Trophoblast cell (in vitro differentiated cells and primary cell): ENCODE data around the gene SLC43A3.

Experiments
- DNase-seq, 2 donors: peaks; one replicate each; pipeline ENCODE4 v3.0.0-alpha.2; 2016
- H2AFZ ChIP-seq: 2 replicates; pipeline ENCODE4 v1.6.1; 2013; ENCODE audit warnings: low read length, moderate library complexity, mild to moderate bottlenecking; ENCODE audit not compliant: insufficient read depth, poor library complexity
- H2AK5ac ChIP-seq: 2 replicates; pipeline ENCODE4 v1.6.1; 2013; ENCODE audit warnings: mild to moderate bottlenecking, low read length
- H2BK120ac ChIP-seq: 2 replicates; pipeline ENCODE4 v1.6.1; 2013; ENCODE audit warnings: low read length, mild to moderate bottlenecking, moderate library complexity; ENCODE audit not compliant: insufficient read depth, poor library complexity
- H2BK12ac ChIP-seq: 2 replicates; pipeline ENCODE4 v1.6.1; 2013; ENCODE audit warnings: mild to moderate bottlenecking, low read length, moderate library complexity
- H2BK5ac ChIP-seq: 2 replicates; pipeline ENCODE4 v1.6.1; 2013; ENCODE audit warnings: low read length, low read depth, moderate library complexity, mild to moderate bottlenecking; ENCODE audit not compliant: poor library complexity
- H3K14ac ChIP-seq: 2 replicates; pipeline ENCODE4 v1.6.1; 2013; ENCODE audit warnings: mild to moderate bottlenecking, low read length
- H3K18ac ChIP-seq: 2 replicates; pipeline ENCODE4 v1.6.1; 2013; ENCODE audit warnings: mild to moderate bottlenecking, low read length
- H3K23ac ChIP-seq: 2 replicates; pipeline ENCODE4 v1.6.1; 2013; ENCODE audit warnings: low read length
- H3K27ac ChIP-seq: 2 replicates; pipeline ENCODE4 v1.5.1; 2013; ENCODE audit warnings: low read depth, mild to moderate bottlenecking, inconsistent platforms, low read length, moderate library complexity
- H3K27me3 ChIP-seq: 2 replicates; pipeline ENCODE4 v1.6.1; 2013; ENCODE audit warnings: inconsistent platforms, mild to moderate bottlenecking, low read length, moderate library complexity; ENCODE audit not compliant: insufficient read depth
- H3K36me3 ChIP-seq, 2 experiments: 1 replicate in 1 of 2; 2 replicates in 1 of 2; pipeline ENCODE4 v1.6.1; 2013; ENCODE audit warnings: low read length in 2 of 2, mild to moderate bottlenecking in 2 of 2, moderate library complexity in 1 of 2; ENCODE audit not compliant: insufficient read depth in 2 of 2, control insufficient read depth in 1 of 2
- H3K4ac ChIP-seq: 2 replicates; pipeline ENCODE4 v1.6.1; 2013; ENCODE audit warnings: low read depth, mild to moderate bottlenecking, low read length, moderate library complexity
- H3K4me1 ChIP-seq, 2 experiments: 1 replicate in 1 of 2; 2 replicates in 1 of 2; pipeline ENCODE4 v1.6.1; 2013; ENCODE audit warnings: low read length in 2 of 2, mild to moderate bottlenecking in 2 of 2, moderate library complexity in 1 of 2; ENCODE audit not compliant: insufficient read depth in 2 of 2, control insufficient read depth in 1 of 2
- H3K4me2 ChIP-seq: 2 replicates; pipeline ENCODE4 v1.6.1; 2013; ENCODE audit warnings: inconsistent platforms, mild to moderate bottlenecking, low read length, moderate library complexity
- H3K4me3 ChIP-seq: 2 replicates; pipeline ENCODE4 v1.5.1; 2013; ENCODE audit warnings: mild to moderate bottlenecking, low read depth, low read length, inconsistent platforms
- H3K79me1 ChIP-seq: one replicate; pipeline ENCODE4 v1.6.1; 2013; ENCODE audit warnings: low read length
- H3K79me2 ChIP-seq: 2 replicates; pipeline ENCODE4 v1.6.1; 2013; ENCODE audit warnings: low read length, mild to moderate bottlenecking; ENCODE audit not compliant: control insufficient read depth, insufficient read depth, poor library complexity
- H3K9ac ChIP-seq: 2 replicates; pipeline ENCODE4 v1.6.1; 2013; ENCODE audit warnings: mild to moderate bottlenecking, low read length
- H3K9me3 ChIP-seq: 2 replicates; pipeline ENCODE4 v1.6.1; 2013; ENCODE audit warnings: low read depth, mild to moderate bottlenecking, control low read depth, inconsistent platforms, low read length; ENCODE audit not compliant: insufficient read depth
- H4K12ac ChIP-seq: 2 replicates; pipeline ENCODE4 v1.6.1; 2013; ENCODE audit warnings: low read depth, mild to moderate bottlenecking, low read length, moderate library complexity
- H4K8ac ChIP-seq: 2 replicates; pipeline ENCODE4 v1.6.1; 2013; ENCODE audit warnings: low read depth, mild to moderate bottlenecking, low read length, moderate library complexity
- H4K91ac ChIP-seq: one replicate; pipeline ENCODE4 v1.6.1; 2013; ENCODE audit warnings: low read depth, mild to moderate bottlenecking, low read length, moderate library complexity
- WGBS: extraction: QIAGEN DNeasy Blood & Tissue Kit; methylation state at CpG from one replicate; pipeline ENCODE4 v1.1.7; 2013; ENCODE audit warnings: missing lambda C conversion rate; ENCODE audit not compliant: insufficient read length, insufficient coverage; ENCODE audit errors: extremely low coverage; 5-methylcytosine and 5-hydroxymethylcytosine counted together

SLC43A3 gene

GRCh38 chr11:57417056-57417455, 9.9 kb downstream of the SLC43A3 start:
- Histone ChIP-seq H3K9ac (no peak overlapping the region), H2AK5ac (no peak overlapping the region), H3K4me3 (no peak overlapping the region), H3K18ac (no peak overlapping the region), H3K9me3 (no peaks in the 10 kb centered on the region), H4K91ac (no peak overlapping the region), H2AFZ (no peak overlapping the region), H3K4ac (no peak overlapping the region), H3K27me3 (no peaks in the 10 kb centered on the region), H4K8ac (no peak overlapping the region), H3K27ac (no peak overlapping the region), H4K12ac (no peak overlapping the region), H3K23ac (no peak overlapping the region), H3K4me2 (no peak overlapping the region), H3K4me1 (no peaks in the 10 kb centered on the region), H2BK120ac (no peak overlapping the region), H2BK5ac (no peak overlapping the region), H3K14ac (no peak overlapping the region), H3K79me1 (no peaks in the 10 kb centered on the region), H3K36me3 (peaks cover 0 to 3% of the 10 kb centered on the region in 2 experiments), H3K79me2 (no peaks in the 10 kb centered on the region), H2BK12ac (no peak overlapping the region)
- peak in 1 of 2 donors; percentile 53 for DNase-seq
- no CpG with 5 or more reads among the region's 4 CpGs for WGBS

GRCh38 chr11:57416436-57416835, 10.5 kb downstream of the SLC43A3 start:
- no peak for DNase-seq
- no peak overlapping the region for H3K9ac ChIP-seq
- H3K79me1 ChIP-seq: no peaks in the 10 kb centered on the region
- no peaks in the 10 kb centered on the region for H3K27me3 ChIP-seq
- no peak overlapping the region for H3K4me2 ChIP-seq
- H4K8ac ChIP-seq: no peak overlapping the region
- H3K79me2 ChIP-seq: no peaks in the 10 kb centered on the region
- H3K9me3 ChIP-seq: no peaks in the 10 kb centered on the region
- H2AK5ac ChIP-seq: no peak overlapping the region
- H3K4ac ChIP-seq: no peak overlapping the region
- H3K4me1 ChIP-seq: no peaks in the 10 kb centered on the region
- H3K36me3 ChIP-seq: peaks cover 0 to 3% of the 10 kb centered on the region in 2 experiments
- no peak overlapping the region for H4K91ac ChIP-seq
- no peak overlapping the region for H3K4me3 ChIP-seq
- no peak overlapping the region for H2BK12ac ChIP-seq
- no peak overlapping the region for H3K18ac ChIP-seq
- no peak overlapping the region for H3K23ac ChIP-seq
- H2AFZ ChIP-seq: no peak overlapping the region
- no peak overlapping the region for H4K12ac ChIP-seq
- WGBS: no CpG with 5 or more reads among the region's 3 CpGs
- no peak overlapping the region for H2BK5ac ChIP-seq
- H3K27ac ChIP-seq: no peak overlapping the region
- H2BK120ac ChIP-seq: no peak overlapping the region
- no peak overlapping the region for H3K14ac ChIP-seq

DNA sequence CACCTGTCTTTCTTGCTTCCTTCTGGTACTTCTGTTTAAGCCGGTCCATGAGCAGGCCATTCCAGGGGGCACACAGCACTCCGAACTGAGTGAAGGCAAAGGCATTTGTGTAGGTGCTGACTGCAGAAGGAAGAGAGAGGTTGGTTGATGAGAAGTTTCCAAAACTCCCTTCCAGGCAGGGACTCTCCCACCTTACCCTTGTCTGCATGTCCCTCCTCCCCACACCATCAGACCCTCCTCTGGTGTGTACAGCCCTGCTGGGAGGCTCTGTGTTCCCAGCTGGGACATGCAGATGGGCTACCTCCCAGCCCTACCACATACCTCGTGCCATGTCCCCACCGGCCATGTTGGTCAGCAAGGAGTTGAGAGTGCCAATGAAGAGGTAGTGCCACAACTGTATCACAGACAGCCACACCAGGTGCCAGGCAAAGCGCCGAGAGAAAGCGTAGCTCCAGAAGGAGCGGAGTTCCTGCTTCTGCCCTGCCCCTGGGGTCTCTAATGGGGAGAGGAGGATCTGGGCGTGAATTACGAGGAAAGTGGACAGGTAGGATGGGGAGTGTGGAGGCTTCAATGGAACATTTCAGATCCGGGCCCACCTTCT, 12.2 kb downstream of the SLC43A3 start:
- Histone ChIP-seq H3K23ac (no peak overlapping the region), H3K4me1 (no peaks in the 10 kb centered on the region), H3K9me3 (no peaks in the 10 kb centered on the region), H3K14ac (no peak overlapping the region), H2BK120ac (no peak overlapping the region), H3K79me2 (no peaks in the 10 kb centered on the region), H2BK12ac (no peak overlapping the region), H4K91ac (no peak overlapping the region), H3K4me2 (no peak overlapping the region), H3K4me3 (no peak overlapping the region), H3K36me3 (peaks cover 0 to 3% of the 10 kb centered on the region in 2 experiments), H3K9ac (no peak overlapping the region), H2BK5ac (no peak overlapping the region), H3K27ac (no peak overlapping the region), H2AFZ (no peak overlapping the region), H3K27me3 (no peaks in the 10 kb centered on the region), H2AK5ac (no peak overlapping the region), H3K79me1 (no peaks in the 10 kb centered on the region), H4K12ac (no peak overlapping the region), H4K8ac (no peak overlapping the region), H3K18ac (no peak overlapping the region), H3K4ac (no peak overlapping the region)
- WGBS: no CpG with 5 or more reads among the region's 11 CpGs
- no peak for DNase-seq

- Histone ChIP-seq H4K91ac (no peak overlapping the region), H3K23ac (no peak overlapping the region), H2AFZ (no peak overlapping the region), H3K9me3 (no peaks in the 10 kb centered on the region), H3K36me3 (peaks cover 2 to 3% of the 10 kb centered on the region in 2 experiments), H3K27me3 (no peaks in the 10 kb centered on the region), H3K79me1 (no peaks in the 10 kb centered on the region), H3K9ac (no peak overlapping the region), H3K4me2 (no peak overlapping the region), H4K8ac (no peak overlapping the region), H3K14ac (no peak overlapping the region), H4K12ac (no peak overlapping the region), H3K4me1 (no peaks in the 10 kb centered on the region), H2BK5ac (no peak overlapping the region), H3K4ac (no peak overlapping the region), H3K79me2 (no peaks in the 10 kb centered on the region), H2BK12ac (no peak overlapping the region), H2AK5ac (no peak overlapping the region), H3K27ac (no peak overlapping the region), H2BK120ac (no peak overlapping the region), H3K4me3 (no peak overlapping the region), H3K18ac (no peak overlapping the region)
- DNase-seq: no peak
- no CpG with 5 or more reads among the region's 4 CpGs for WGBS
Measured at GRCh38 chr11:57413681-57414080, 13.2 kb downstream of the SLC43A3 start.
